Hematopoietic multipotent progenitor cell treated with erythropoietin and hydrocortisone succinate and interleukin-3 and kit ligand, for 15 days (in vitro differentiated cells): Measurements from ENCODE around the gene MBNL1.
"Not testable (repeated sequence)": the region's sequence is repeated elsewhere in the genome, so short reads cannot be mapped to it uniquely, and the experiment has no call there.

Source experiments
- DNase-seq: peaks from one replicate; pipeline ENCODE4 v3.0.0-alpha.2; 2015; ENCODE audit warnings: low spot score

The MBNL1 gene

GRCh38 chr3:152319831-152320617, 51.3 kb downstream of the MBNL1 start:
- DNase-seq, result peak; percentile 97

DNA sequence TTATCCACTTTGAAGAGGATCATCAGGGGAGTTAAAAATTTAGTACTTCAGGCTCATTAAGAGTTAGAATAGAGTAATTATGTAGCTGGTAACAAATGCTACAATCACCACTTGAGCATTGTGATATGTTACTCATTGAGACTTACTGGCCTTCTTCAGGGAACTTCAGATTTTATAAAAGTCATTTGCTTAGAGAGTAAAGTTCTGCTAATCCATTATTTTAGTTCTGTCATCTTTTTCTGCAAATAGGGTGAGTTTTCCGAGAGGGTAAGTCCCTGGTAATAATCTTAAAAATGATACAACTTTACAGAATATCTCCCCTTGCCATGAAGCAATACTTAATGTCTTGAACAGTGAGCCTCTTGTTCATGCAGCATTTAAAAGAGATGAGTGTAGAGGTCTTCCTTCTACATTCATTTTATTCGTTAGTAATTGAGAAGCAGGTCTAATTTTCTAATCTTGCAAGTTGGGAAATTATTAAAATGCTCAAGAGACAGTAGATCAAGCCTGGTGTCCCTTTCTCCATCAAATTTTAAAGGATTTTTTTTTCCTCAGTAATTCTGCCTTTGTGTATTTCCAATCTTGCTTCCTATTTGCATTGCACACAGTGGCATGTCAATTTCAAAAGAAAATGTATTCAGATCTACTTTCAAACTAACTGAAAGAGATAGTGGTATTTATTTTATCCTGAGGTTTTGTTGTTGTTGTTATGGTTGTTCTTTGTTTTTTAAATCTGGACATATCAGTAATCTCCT, 52.6 kb downstream of the MBNL1 start:
- DNase-seq, result peak; percentile 56

- no peak for DNase-seq
Observed at GRCh38 chr3:152321955-152322377, 53.2 kb downstream of the MBNL1 start.

DNA sequence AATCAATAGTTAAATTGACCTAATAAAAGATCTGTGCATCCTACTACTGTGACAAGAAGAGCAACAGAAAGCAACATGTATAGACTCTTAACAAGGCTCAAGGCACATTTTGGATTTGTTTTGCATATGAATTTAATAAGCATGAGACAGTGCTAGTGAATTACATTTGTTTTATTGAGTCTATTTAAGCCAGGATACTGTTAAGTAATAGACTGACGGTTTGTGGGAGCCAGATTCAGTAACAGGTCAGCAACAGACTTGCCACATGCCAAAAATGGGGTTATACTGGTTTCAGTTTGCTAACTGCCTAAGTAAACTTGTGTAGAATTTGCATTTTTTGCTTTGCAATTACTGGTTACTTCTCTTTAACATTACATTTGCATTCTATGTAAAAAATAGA, 54.0 kb downstream of the MBNL1 start:
- no peak for DNase-seq

DNA sequence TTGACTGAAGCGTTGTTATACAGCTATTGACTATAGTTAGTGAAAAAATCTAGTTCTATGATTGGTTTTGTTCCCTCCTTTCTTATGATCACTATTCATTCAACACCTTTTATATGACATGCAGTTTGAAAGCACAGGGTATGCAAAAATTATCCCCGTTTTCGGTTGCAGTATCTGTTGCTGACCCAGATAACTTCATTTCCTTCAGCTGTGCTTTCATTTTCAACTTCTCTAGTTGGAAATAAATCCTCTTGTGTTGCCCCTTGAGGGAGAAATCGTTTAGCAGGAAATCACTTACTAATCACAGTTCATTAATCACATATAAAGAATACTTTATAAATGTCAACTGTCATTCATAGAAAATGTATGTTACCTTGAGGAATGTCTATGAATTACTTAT, 55.1 kb downstream of the MBNL1 start:
- DNase-seq, result no peak

DNA sequence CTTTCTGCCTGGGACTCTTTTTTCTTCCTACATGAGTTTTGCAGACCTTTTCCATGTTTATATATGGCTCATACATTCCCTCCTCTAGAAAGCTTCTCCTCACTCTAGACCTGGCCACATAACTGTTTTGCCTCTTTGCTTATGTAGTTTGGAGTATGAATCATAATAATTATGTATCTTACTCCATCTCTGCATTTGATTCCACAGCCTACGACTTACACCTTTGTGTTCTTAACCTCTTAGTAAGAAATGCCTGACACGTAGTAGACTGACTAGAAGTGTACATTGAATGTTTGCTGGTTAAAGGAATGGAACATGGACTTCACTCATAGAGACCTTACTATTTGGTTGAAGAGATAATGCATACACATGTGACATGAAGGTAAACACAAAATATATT, 56.4 kb downstream of the MBNL1 start:
- DNase-seq, result no peak

GRCh38 chr3:152327203-152327602, 58.5 kb downstream of the MBNL1 start:
- DNase-seq, result peak; percentile 38

GRCh38 chr3:152328841-152329240, 60.1 kb downstream of the MBNL1 start:
- no peak for DNase-seq

GRCh38 chr3:152330559-152330958, 61.8 kb downstream of the MBNL1 start:
- peak; percentile 70 for DNase-seq

- DNase-seq, result peak; percentile 81
Observed at GRCh38 chr3:152331018-152331541, 62.4 kb downstream of the MBNL1 start.

DNA sequence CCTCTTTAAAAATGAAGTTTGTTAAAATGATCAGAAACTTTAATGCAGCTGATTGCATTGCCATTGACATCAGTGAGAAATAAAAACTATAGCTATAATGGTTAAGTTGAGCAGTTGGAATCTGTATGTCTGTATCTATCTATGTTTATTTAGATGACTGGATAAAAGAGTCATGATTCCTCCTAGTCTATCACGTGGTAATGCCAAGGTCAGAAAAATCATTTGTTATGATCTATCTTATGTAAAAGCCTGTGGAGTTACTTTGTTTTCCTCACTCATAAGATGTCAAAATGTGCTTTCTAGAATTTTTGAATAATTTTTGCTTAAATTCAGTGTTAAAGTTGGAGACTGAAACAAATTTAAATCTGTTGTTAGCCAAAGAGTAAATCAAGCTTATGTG, 63.3 kb downstream of the MBNL1 start:
- DNase-seq, result no peak

DNA sequence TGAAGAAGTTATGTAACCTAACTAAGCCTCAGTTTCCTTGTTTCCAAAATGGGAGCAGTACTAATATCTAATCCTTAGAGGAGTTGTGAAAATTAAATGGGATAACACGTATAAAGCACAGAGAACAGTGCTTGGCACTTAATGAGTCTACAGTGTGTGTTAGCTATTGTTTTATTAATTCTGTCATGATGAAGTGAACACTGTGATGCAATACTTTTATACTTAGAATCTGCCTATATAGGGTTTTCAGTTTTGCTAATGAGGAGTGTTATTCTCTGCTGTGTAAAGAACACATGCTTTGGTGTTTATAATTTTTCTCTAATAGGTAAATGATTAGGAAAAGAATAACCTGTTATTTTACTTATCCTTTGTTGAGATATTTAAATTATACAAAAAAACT, 65.2 kb downstream of the MBNL1 start:
- no peak for DNase-seq

- DNase-seq, result no peak
Observed at GRCh38 chr3:152334761-152335160, 66.0 kb downstream of the MBNL1 start.

- no peak for DNase-seq
Observed at GRCh38 chr3:152335273-152335672, 66.5 kb downstream of the MBNL1 start.

GRCh38 chr3:152337337-152337736, 68.6 kb downstream of the MBNL1 start:
- DNase-seq, result not testable (repeated sequence)

DNA sequence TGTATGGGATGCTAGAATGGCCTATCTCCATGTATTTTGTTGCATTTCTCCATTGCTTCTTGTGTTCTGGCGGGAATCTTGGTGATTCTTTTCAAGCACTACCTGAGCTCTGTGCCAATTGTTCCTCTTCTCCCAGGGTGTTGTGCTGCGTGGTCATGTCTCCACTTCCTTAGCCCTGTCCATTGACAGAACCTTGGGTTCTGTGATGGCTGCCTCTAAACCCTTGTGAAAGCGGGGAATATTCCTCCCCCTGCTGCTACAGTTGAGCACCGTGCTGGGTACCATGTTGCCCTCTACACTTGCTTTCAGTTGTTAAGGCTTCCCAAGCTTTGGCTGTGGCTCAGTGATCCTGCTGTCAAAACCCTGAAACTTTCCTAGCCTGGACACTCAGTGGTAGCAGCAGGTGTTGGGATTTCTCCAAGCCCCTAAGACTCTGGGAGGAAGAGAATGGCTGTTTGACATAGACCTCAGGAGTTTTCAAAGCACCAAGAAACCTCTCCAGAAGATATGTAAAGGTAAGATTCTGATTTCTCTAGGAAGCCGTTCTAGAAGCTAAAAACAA, 69.5 kb downstream of the MBNL1 start:
- no peak for DNase-seq

GRCh38 chr3:152339881-152340505, 71.3 kb downstream of the MBNL1 start:
- DNase-seq, result no peak

GRCh38 chr3:152345233-152345632, 76.5 kb downstream of the MBNL1 start:
- DNase-seq, result no peak

GRCh38 chr3:152346058-152346457, 77.3 kb downstream of the MBNL1 start:
- no peak for DNase-seq

DNA sequence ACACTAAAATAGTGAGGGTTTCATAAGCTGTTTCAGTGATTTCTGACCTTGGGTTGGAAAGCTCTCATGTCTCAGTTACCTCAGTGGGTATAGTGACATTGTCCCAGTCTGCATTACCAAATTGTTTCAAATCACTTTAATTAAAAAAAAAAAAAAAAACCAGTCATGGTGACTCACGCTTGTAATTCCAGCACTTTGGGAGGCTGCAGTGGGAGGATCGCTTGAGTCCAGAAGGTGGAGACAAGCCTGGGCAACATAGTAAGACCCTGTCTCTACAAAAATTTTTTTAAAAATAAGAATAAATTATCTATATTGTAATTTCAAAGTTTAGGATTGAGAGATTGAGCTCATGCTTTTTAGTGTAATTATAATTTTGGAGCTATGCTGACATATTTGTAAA, 78.0 kb downstream of the MBNL1 start:
- no peak for DNase-seq

DNA sequence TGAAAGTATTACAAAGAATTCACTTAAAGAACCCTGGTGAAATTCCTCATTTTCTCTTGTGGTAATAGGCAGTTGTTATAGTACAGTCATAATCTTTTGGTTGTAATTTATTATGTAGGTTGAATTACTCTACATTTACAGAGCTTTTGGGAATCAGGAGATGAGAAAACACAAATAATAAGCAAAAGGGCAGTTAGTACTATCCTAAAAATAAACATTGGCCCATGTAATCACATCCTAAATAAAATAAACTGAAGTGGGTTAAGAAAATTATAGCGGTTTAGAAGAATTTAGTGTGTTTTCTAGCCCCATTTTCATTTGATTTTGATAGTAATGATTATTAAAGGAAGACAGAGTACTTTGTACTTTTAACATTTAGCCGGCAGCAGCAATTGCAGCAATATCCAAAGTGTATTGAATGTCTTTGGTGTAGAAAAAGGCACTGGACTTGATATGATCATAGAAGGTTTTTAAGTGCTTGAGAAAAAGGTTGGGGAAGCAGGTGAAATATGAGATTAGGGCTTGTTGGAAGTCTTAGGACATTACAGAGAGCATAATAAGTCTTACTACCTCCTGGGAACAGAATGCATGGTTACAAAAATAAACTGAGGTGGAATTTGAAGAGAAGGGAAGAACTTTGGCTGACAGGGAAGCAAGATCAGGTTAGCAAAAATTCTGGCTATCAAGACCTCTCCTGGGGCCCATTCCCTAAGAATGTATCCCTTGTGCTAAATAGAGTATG, 79.9 kb downstream of the MBNL1 start:
- no peak for DNase-seq

- DNase-seq, result no peak
Observed at GRCh38 chr3:152349392-152349791, 80.7 kb downstream of the MBNL1 start.
